Loucy (cell line): ENCODE measurements around the gene ADGRD1.

ENCODE experiments used
- H2AFZ ChIP-seq: fragments of 200-600 bp; sonication (generic); 2 replicates; pipeline ENCODE4 v1.6.0; 2016; ENCODE audit warnings: antibody characterized with exemption, mild to moderate bottlenecking, low read length, moderate library complexity
- H3F3A ChIP-seq: fragments of 200-600 bp; 2 replicates; pipeline ENCODE4 v1.6.0; 2016; ENCODE audit warnings: antibody characterized with exemption, low read depth, mild to moderate bottlenecking
- H3K27me3 ChIP-seq: fragments of 200-600 bp; sonication (generic); 2 replicates; pipeline ENCODE4 v1.6.1; 2014; ENCODE audit warnings: low read length, mild to moderate bottlenecking; ENCODE audit not compliant: insufficient read depth, poor library complexity, severe bottlenecking
- H3K36me3 ChIP-seq: fragments of 200-600 bp; sonication (generic); 2 replicates; pipeline ENCODE4 v1.6.1; 2016; ENCODE audit warnings: low read length; ENCODE audit not compliant: insufficient read depth
- H3K4me1 ChIP-seq: fragments of 200-600 bp; sonication (generic); 2 replicates; pipeline ENCODE4 v1.5.1; 2014; ENCODE audit warnings: low read length, mild to moderate bottlenecking; ENCODE audit not compliant: insufficient read depth, poor library complexity, severe bottlenecking
- H3K4me2 ChIP-seq: fragments of 200-600 bp; sonication (generic); 2 replicates; pipeline ENCODE4 v1.6.0; 2014; ENCODE audit warnings: antibody characterized with exemption, low read length, low read depth, mild to moderate bottlenecking; ENCODE audit not compliant: poor library complexity, severe bottlenecking
- H3K4me3 ChIP-seq: fragments of 200-600 bp; sonication (generic); 2 replicates; pipeline ENCODE4 v1.5.1; 2014; ENCODE audit warnings: low read length, mild to moderate bottlenecking, mixed read lengths; ENCODE audit not compliant: poor library complexity, severe bottlenecking
- H3K79me2 ChIP-seq: fragments of 200-600 bp; sonication (generic); 2 replicates; pipeline ENCODE4 v1.6.1; 2014; ENCODE audit warnings: low read length; ENCODE audit not compliant: insufficient read depth
- H3K9ac ChIP-seq: fragments of 200-600 bp; sonication (generic); 2 replicates; pipeline ENCODE4 v1.6.0; 2014; ENCODE audit warnings: mild to moderate bottlenecking, low read depth, low read length, moderate library complexity; ENCODE audit not compliant: poor library complexity, severe bottlenecking
- H3K9me2 ChIP-seq: fragments of 200-600 bp; sonication (generic); replicated peaks from 2 replicates; pipeline ENCODE4 v1.6.1; 2016; ENCODE audit warnings: low read depth, low read length, mixed read lengths
- H3K9me3 ChIP-seq: fragments of 200-600 bp; sonication (generic); 2 replicates; pipeline ENCODE4 v1.6.1; 2014; ENCODE audit warnings: mild to moderate bottlenecking, antibody characterized with exemption, low read length, low read depth; ENCODE audit not compliant: insufficient read depth
- H4K20me1 ChIP-seq: fragments of 200-600 bp; sonication (generic); 2 replicates; pipeline ENCODE4 v1.6.0; 2014; ENCODE audit warnings: antibody characterized with exemption, low read length, mild to moderate bottlenecking; ENCODE audit not compliant: insufficient read depth, poor library complexity, severe bottlenecking
- CTCF ChIP-seq: fragments of 200-600 bp; sonication (generic); conservative IDR thresholded peaks from 2 replicates; pipeline ENCODE4 v1.5.1; 2014; ENCODE audit warnings: mild to moderate bottlenecking, antibody characterized with exemption, low read length
- EZH2phosphoT487 ChIP-seq: fragments of 200-600 bp; IDR thresholded peaks from 2 replicates; pipeline ENCODE4 v1.6.1; 2018; ENCODE audit warnings: antibody characterized with exemption, mild to moderate bottlenecking, moderate library complexity, borderline replicate concordance

Gene ADGRD1

GRCh38 chr12:131088701-131089530 lies 135.2 kb downstream of the ADGRD1 start:
- Histone ChIP-seq H3K4me3 (no peak overlapping the region), H3K36me3 (no peaks in the 10 kb centered on the region), H3K9me3 (no peaks in the 10 kb centered on the region), H3K4me2 (no peak overlapping the region), H2AFZ (no peak overlapping the region), H3F3A (no peaks in the 10 kb centered on the region), H4K20me1 (no peaks in the 10 kb centered on the region), H3K4me1 (no peaks in the 10 kb centered on the region), H3K79me2 (no peaks in the 10 kb centered on the region), H3K9ac (no peak overlapping the region), H3K9me2 (no peaks in the 10 kb centered on the region), H3K27me3 (no peaks in the 10 kb centered on the region)
- no peak for TF ChIP-seq EZH2phosphoT487

GRCh38 chr12:131089531-131090273 lies 136.0 kb downstream of the ADGRD1 start:
- Histone ChIP-seq H3F3A (no peaks in the 10 kb centered on the region), H3K9me3 (no peaks in the 10 kb centered on the region), H3K9me2 (no peaks in the 10 kb centered on the region), H2AFZ (no peak overlapping the region), H3K4me1 (no peaks in the 10 kb centered on the region), H3K4me3 (no peak overlapping the region), H3K27me3 (no peaks in the 10 kb centered on the region), H4K20me1 (no peaks in the 10 kb centered on the region), H3K36me3 (no peaks in the 10 kb centered on the region), H3K79me2 (no peaks in the 10 kb centered on the region), H3K4me2 (no peak overlapping the region), H3K9ac (no peak overlapping the region)
- TF ChIP-seq EZH2phosphoT487 (no peak), CTCF (no peak)

GRCh38 chr12:131090274-131091210 lies 136.8 kb downstream of the ADGRD1 start:
- Histone ChIP-seq H4K20me1 (no peaks in the 10 kb centered on the region), H3K4me3 (no peak overlapping the region), H3K9ac (no peak overlapping the region), H3K4me1 (no peaks in the 10 kb centered on the region), H2AFZ (no peak overlapping the region), H3K9me3 (no peaks in the 10 kb centered on the region), H3K4me2 (no peak overlapping the region), H3K79me2 (no peaks in the 10 kb centered on the region), H3K27me3 (no peaks in the 10 kb centered on the region), H3K9me2 (no peaks in the 10 kb centered on the region), H3K36me3 (no peaks in the 10 kb centered on the region), H3F3A (no peaks in the 10 kb centered on the region)
- TF ChIP-seq EZH2phosphoT487, result no peak
- no peak for TF ChIP-seq CTCF
